Ovary (tissue), 9 donors: Measurements from ENCODE around the gene ESPN. TPM values are rescaled to one million over a fixed set of nuclear protein-coding genes. Genes with fewer than 3 reads are reported as not detected.
A peak's percentile ranks its signal among the peaks of the same experiment; 100 is the strongest.
"Not testable (repeated sequence)": the region's sequence is repeated elsewhere in the genome, so short reads cannot be mapped to it uniquely, and the experiment has no call there.

Experiments used
- DNase-seq, 5 donors: peaks; one replicate each; pipeline ENCODE4 v3.0.0-alpha.2; 2019 to 2020
- H3K27ac ChIP-seq, 2 donors: fragments of 200-600 bp; one replicate each; pipeline versions ENCODE4 v1.5.1 to v1.8.0; 2019 to 2022
- H3K27me3 ChIP-seq: fragments of 200-600 bp; one replicate; pipeline ENCODE4 v1.8.0; 2022
- H3K36me3 ChIP-seq: fragments of 200-600 bp; sonication (generic); one replicate; pipeline ENCODE4 v1.5.1; 2019
- H3K4me1 ChIP-seq: one replicate; pipeline ENCODE4 v1.8.1; 2013; ENCODE audit warnings: mild to moderate bottlenecking, moderate library complexity; ENCODE audit not compliant: insufficient read depth
- H3K4me3 ChIP-seq: fragments of 200-600 bp; sonication (generic); one replicate; pipeline ENCODE4 v1.5.1; 2017
- H3K9me3 ChIP-seq, 2 donors: fragments of 200-600 bp in 1 of 2; sonication (generic) in 1 of 2; one replicate each; pipeline versions ENCODE4 v1.5.1 to v1.8.1; 2013 to 2019; ENCODE audit warnings: mild to moderate bottlenecking in 1 of 2, moderate library complexity in 1 of 2
- EP300 ChIP-seq: sonication (generic); formaldehyde crosslinking; IDR thresholded peaks from one replicate; pipeline ENCODE4 v1.6.1; 2017; ENCODE audit warnings: antibody characterized with exemption
- POLR2A ChIP-seq: fragments of 450-650 bp; IDR thresholded peaks from one replicate; pipeline ENCODE4 v1.6.1; 2017; ENCODE audit warnings: antibody characterized with exemption, mild to moderate bottlenecking, moderate library complexity
- WGBS, 3 donors: extraction: QIAGEN DNeasy Blood & Tissue Kit in 1 of 3; methylation state at CpG; one replicate each; pipeline versions ENCODE4 v1.1.5 to v1.1.7; 2013 to 2017; 5-methylcytosine and 5-hydroxymethylcytosine counted together
- intact Hi-C, 4 donors: fragments of 100-400 bp; cut with DNase I; formaldehyde crosslinking; loops; one replicate each; pipeline versions ENCODE4 v1.11.0 to v1.15.1; 2022 to 2023
- polyA plus RNA-seq, 2 donors: library from polyadenylated mRNA; stranded (reverse); fragments of 200-250 nt in 1 of 2; fragments of 350-450 nt in 1 of 2; fragmentation: Illumina TruSeq in 1 of 2; extraction: RNeasy Lipid Tissue Mini Kit (QIAGEN cat#74804) in 1 of 2; gene quantifications; one replicate each; pipeline ENCODE4 v1.2.3, GENCODE V29; 2013 to 2014
- total RNA-seq, 7 donors: library from RNA; depleted of rRNA in 2 of 7; stranded (reverse); fragments of >200 nt in 2 of 7; fragmentation: NEBNext Ultra II Directional in 3 of 7; extraction: Animal tissue kit (Norgen Biotek cat#: 25700) in 3 of 7; gene quantifications; one replicate each; pipeline versions ENCODE4 v1.1.0 to v1.2.4, GENCODE V29; 2016 to 2023
- TF ChIP-seq, protein P1 (sequence below), 3 donors: fragments of 450-650 bp in 2 of 3; fragments of 200-600 bp in 1 of 3; IDR thresholded peaks; one replicate each; pipeline versions ENCODE4 v1.5.1 to v1.8.0; 2016 to 2022; ENCODE audit warnings: antibody characterized with exemption in 3 of 3, mild to moderate bottlenecking in 1 of 3
- donor health status: DM: no; HTN: no; CAD: no; lungs with moderate emphysema.
- donor health status: DM: no; HTN: no; CAD: no.
- donor health status: Bipolar disorder and iron deficiency.
- donor health status: DM: yes; HTN: yes; CAD: no.
- donor health status: DM: no; HTN: no; CAD: no.
- donor health status: DM: yes; HTN: yes; CAD: no.

ESPN gene
- total and polyA plus RNA-seq, 9 donors: 0.11 to 46.2 (median 1.5) TPM; not detected in 1

GRCh38 chr1:6391951-6392808 lies 32.4 kb upstream of the ESPN start:
- no peak overlapping the region for H3K27ac ChIP-seq
- H3K27me3 ChIP-seq: no peaks in the 10 kb centered on the region
- H3K4me1 ChIP-seq: peaks cover 8% of the 10 kb centered on the region
- no peaks in the 10 kb centered on the region for H3K9me3 ChIP-seq
- no peak for TF ChIP-seq EP300
- TF ChIP-seq, protein P1, sequence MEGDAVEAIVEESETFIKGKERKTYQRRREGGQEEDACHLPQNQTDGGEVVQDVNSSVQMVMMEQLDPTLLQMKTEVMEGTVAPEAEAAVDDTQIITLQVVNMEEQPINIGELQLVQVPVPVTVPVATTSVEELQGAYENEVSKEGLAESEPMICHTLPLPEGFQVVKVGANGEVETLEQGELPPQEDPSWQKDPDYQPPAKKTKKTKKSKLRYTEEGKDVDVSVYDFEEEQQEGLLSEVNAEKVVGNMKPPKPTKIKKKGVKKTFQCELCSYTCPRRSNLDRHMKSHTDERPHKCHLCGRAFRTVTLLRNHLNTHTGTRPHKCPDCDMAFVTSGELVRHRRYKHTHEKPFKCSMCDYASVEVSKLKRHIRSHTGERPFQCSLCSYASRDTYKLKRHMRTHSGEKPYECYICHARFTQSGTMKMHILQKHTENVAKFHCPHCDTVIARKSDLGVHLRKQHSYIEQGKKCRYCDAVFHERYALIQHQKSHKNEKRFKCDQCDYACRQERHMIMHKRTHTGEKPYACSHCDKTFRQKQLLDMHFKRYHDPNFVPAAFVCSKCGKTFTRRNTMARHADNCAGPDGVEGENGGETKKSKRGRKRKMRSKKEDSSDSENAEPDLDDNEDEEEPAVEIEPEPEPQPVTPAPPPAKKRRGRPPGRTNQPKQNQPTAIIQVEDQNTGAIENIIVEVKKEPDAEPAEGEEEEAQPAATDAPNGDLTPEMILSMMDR (IDR thresholded peaks at IDR 0.05): no peak
- no peak for TF ChIP-seq POLR2A
- no peaks in the 10 kb centered on the region for H3K36me3 ChIP-seq
- WGBS, 3 donors: 45 to 47% (median 46%) methylated on average over 16 of the region's 16 CpGs
- intact Hi-C loops: loop anchor here in 1 of 4 donors (5.0 kb wide), 1 partner anchor 35 kb away; no protein-coding TSS in a partner anchor
- H3K4me3 ChIP-seq: peak overlapping the region; percentile 57
- no peak for DNase-seq

DNA sequence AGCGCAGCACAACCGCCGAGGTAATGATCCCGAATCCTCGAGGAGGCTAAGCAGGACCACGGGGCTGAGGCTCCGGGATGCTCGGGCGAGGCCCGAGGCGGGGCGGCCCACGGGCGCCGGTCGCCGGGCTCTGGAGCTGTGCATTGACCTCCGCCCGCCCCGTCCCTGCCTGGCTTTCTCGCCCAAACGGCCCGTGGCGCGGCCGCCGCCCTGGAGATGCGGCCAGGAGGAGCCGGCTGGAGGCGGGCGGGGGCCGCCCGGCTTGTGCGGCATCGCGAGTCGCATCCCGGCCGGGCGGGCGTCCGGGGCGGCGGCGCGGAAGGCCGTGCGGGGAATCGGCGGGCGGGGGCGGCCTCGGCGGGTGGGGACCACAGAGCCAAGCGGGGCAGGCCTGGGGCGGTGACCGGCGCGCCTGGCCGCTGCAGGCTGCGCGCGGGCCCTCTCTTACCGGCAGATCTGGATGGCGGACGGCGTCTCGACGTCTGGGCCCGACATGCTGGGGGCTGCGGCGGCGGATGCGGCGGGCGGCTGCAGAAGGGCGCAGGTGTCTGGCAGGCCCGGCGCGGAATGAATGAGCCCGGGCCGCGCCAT lies 31.7 kb upstream of the ESPN start:
- Histone ChIP-seq H3K27me3 (no peaks in the 10 kb centered on the region), H3K9me3 (no peaks in the 10 kb centered on the region), H3K36me3 (no peaks in the 10 kb centered on the region), H3K4me1 (peaks cover 8% of the 10 kb centered on the region), H3K4me3 (peak overlapping the region; percentile 57), H3K27ac (no peak overlapping the region)
- WGBS, 3 donors: 1 to 2% (median 1%) methylated on average over 35 to 83 of the region's 83 CpGs
- intact Hi-C loops: loop anchor here in 1 of 4 donors (5.0 kb wide), 1 partner anchor 36 kb away; no protein-coding TSS in a partner anchor
- no peak for DNase-seq
- TF ChIP-seq, protein P1 (IDR thresholded peaks at IDR 0.05): no peak
- TF ChIP-seq EP300 (no peak), POLR2A (no peak)

DNA sequence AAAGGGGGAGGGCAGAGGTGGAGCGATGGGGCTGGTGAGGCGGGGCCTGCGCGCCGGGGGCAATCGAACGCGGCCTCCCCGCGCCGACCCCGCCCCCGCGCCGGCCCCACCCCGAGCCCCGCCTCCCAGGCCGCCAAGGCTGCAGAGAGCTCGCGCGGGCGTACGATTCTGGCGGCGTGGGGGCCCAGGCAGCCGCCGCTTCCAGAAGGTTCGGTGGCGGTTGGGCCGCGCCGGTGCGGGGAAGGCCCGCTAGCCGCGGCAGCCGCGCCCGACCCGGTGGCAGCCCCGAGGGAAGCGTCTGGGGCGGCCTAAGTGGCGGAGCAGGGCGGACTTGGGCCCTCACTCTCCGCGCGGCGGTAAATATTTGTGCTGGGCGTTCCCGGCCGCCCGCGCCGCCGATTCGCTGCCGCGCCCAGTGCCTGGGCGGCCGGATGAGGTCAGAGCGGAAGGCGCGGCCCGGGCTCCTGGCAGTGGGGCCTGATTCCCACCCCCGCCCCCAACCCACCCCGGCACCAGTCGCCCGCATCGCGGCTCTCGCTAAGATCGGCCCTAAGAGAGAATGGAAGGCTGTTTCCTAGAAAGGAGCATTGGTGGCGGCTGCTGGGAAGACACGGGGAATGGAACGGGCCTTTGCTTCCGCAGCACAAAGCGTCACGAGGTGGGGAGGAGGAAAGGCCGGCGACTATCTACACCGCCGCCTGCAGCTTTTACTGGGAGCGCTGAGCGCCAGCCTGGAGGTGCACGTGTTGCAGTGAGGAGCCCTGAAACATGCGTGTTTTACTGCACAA lies 31.0 kb upstream of the ESPN start, which contains the start of gene ACOT7:
TSS of gene ACOT7 (minus strand) at position 368 of the 788 bp plus-strand sequence. CDS start 368 bp downstream, outside the sequence.
- intact Hi-C loops: loop anchor here in 1 of 4 donors (5.0 kb wide), 1 partner anchor 36 kb away; no protein-coding TSS in a partner anchor
- WGBS, 3 donors: 0 to 1% (median 0%) methylated on average over 53 to 87 of the region's 87 CpGs
- Histone ChIP-seq H3K27ac (peak within 1 kb of the TSS; percentile 86 to 100), H3K9me3 (no peaks in the 10 kb centered on the region), H3K4me3 (peak within 1 kb of the TSS; percentile 57), H3K36me3 (no peaks in the 10 kb centered on the region), H3K27me3 (no peaks in the 10 kb centered on the region), H3K4me1 (peaks cover 8% of the 10 kb centered on the region)
- peak; percentile 84 for TF ChIP-seq POLR2A
- TF ChIP-seq EP300: no peak
- peak; percentile 83 to 91 (median 88) for DNase-seq

DNA sequence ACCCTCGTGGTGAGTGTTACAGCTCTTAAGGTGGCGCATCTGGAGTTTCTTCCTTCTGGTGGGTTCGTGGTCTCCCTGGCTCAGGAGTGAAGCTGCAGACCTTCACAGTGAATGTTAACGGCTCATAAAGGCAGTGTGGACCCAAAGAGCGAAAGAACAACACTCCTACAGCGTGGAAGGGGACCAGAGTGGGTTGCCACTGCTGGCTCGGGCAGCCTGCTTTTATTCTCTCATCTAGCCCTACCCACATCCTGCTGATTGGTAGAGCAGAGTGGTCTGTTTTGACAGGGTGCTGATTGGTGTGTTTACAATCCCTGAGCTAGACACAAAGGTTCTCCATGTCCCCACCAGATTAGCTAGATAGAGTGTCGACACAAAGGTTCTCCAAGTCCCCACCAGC lies 29.4 kb upstream of the ESPN start:
- H3K9me3 ChIP-seq, DNase-seq, H3K27me3 ChIP-seq, H3K4me3 ChIP-seq, intact Hi-C loops, H3K27ac ChIP-seq, H3K4me1 ChIP-seq, H3K36me3 ChIP-seq: not testable (repeated sequence)
- WGBS, 3 donors: 90 to 93% (median 92%) methylated on average over 8 of the region's 8 CpGs

DNA sequence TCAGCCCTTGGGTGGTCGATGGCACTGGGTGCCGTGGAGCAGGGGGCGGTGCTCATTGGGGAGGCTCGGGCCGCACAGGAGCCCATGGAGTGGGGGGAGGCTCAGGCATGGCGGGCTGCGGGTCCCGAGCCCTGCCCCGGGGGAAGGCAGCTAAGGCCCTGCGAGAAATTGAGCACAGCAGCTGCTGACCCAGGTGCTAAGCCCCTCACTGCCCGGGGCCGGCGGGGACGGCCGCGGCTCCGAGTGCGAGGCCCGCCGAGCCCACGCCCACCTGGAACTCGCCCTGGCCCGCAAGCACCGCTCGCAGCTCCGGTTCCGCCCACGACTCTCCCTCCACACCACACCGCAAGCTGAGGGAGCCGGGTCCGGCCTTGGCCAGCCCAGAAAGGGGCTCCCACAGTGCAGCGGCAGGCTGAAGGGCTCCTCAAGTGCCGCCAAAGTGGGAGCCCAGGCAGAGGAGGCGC lies 28.8 kb upstream of the ESPN start:
- H3K27me3 ChIP-seq, H3K27ac ChIP-seq, H3K9me3 ChIP-seq, H3K4me1 ChIP-seq, intact Hi-C loops, H3K36me3 ChIP-seq, H3K4me3 ChIP-seq: not testable (repeated sequence)
- WGBS, 3 donors: 94 to 96% (median 95%) methylated on average over 31 to 34 of the region's 34 CpGs
- peak in 1 of 5 donors; percentile 26 for DNase-seq
